HG03432 (cell line): ENCODE results near the gene LHFPL3.

ENCODE experiments used
- ATAC-seq: cut with Tn5 transposase; IDR thresholded peaks from one replicate; pipeline ENCODE4 v1.9.1; 2021; ENCODE audit warnings: mild to moderate bottlenecking, moderate library complexity; ENCODE audit not compliant: unreplicated experiment

LHFPL3 gene

GRCh38 chr7:104955276-104955675 lies 626.9 kb downstream of the LHFPL3 start:
- no peak for ATAC-seq
